ENCODE measurements around the gene CNTLN. TPM values are rescaled to one million over a fixed set of nuclear protein-coding genes. Genes with fewer than 3 reads are reported as not detected.

The CNTLN gene
- total RNA-seq, 1 donor from 2014 or later = 14.1 TPM

DNA sequence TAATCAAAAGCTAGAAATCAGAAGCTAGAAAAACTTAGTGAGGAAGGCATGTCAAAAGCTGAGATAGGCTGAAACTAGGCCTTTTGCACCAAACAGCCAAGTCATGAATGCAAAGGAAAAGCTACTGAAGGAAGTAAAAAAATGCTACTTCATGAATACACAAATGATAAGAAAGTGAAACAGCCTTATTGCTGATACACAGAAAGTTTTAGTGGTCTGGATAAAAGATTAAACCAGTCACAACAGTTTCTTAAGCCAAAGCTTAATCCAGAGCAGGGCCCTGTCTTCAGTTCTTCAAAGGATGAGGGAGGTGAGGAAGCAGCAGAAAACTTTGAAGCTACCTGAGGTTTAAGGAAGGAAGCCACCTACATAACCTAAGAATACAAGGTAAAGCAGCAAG, 341.6 kb downstream of the CNTLN start:
- TF ChIP-seq, protein P1, sequence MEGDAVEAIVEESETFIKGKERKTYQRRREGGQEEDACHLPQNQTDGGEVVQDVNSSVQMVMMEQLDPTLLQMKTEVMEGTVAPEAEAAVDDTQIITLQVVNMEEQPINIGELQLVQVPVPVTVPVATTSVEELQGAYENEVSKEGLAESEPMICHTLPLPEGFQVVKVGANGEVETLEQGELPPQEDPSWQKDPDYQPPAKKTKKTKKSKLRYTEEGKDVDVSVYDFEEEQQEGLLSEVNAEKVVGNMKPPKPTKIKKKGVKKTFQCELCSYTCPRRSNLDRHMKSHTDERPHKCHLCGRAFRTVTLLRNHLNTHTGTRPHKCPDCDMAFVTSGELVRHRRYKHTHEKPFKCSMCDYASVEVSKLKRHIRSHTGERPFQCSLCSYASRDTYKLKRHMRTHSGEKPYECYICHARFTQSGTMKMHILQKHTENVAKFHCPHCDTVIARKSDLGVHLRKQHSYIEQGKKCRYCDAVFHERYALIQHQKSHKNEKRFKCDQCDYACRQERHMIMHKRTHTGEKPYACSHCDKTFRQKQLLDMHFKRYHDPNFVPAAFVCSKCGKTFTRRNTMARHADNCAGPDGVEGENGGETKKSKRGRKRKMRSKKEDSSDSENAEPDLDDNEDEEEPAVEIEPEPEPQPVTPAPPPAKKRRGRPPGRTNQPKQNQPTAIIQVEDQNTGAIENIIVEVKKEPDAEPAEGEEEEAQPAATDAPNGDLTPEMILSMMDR (conservative IDR thresholded peaks at IDR 0.05) = no peak
- no peak overlapping the region for H3K4me3 Mint-ChIP-seq
- no peak overlapping the region for H3K27ac Mint-ChIP-seq
- no peaks in the 10 kb centered on the region for H3K36me3 Mint-ChIP-seq
- no peaks in the 10 kb centered on the region for H3K27me3 Mint-ChIP-seq
- DNase-seq (ENCODE audit: extremely low spot score, unreplicated experiment) = no peak
- no peaks in the 10 kb centered on the region for H3K9me3 Mint-ChIP-seq
- H3K4me1 Mint-ChIP-seq (ENCODE audit: unreplicated experiment) = no peaks in the 10 kb centered on the region

DNA sequence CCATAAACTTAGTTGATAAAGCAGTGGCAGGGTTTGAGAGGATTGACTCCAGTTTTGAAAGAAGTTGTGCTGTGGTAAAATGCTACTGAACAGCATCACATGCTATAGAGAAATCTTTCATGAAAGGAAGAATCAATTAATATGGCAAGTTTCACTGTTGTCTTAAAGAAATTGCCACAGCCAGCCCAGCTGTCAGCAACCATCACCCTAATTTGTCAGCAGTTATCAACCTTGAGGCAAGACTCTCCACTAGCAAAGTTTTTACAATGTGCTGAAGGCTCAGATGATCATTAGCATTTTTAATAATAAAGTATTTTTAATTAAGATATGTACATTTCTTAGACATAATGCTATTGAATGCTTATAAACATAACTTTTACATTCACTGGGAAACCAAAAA, 343.0 kb downstream of the CNTLN start:
- TF ChIP-seq, protein P1 (conservative IDR thresholded peaks at IDR 0.05) = no peak
- Mint-ChIP-seq H3K27ac (no peak overlapping the region), H3K36me3 (no peaks in the 10 kb centered on the region), H3K4me3 (no peak overlapping the region), H3K4me1 (ENCODE audit: unreplicated experiment) (no peaks in the 10 kb centered on the region), H3K27me3 (no peaks in the 10 kb centered on the region), H3K9me3 (no peaks in the 10 kb centered on the region)
- DNase-seq (ENCODE audit: extremely low spot score, unreplicated experiment) = no peak

DNA sequence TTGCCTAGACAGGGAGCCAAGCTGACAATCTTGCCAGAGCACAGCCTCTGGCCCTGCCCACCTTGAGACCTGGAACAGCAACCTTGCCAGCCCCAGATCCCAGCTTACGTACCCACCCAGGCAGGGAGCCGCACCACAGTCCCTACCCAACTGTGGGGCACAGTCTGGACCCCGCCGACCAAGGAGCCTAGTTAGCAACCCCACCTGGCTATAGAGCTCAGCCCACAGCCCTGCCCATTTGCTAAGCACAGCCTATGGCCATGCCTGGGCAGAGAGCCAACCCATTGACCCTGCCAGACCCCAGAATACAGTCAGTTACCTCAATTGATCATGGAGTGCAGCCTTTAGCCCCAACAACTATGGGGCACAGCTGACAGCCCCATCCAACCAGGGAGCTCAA, 346.1 kb downstream of the CNTLN start:
- TF ChIP-seq, protein P1 (conservative IDR thresholded peaks at IDR 0.05) = no peak
- Mint-ChIP-seq H3K4me1 (ENCODE audit: unreplicated experiment) (no peaks in the 10 kb centered on the region), H3K36me3 (peaks cover 3% of the 10 kb centered on the region), H3K4me3 (no peak overlapping the region), H3K9me3 (no peaks in the 10 kb centered on the region), H3K27me3 (no peaks in the 10 kb centered on the region), H3K27ac (no peak overlapping the region)
- DNase-seq (ENCODE audit: extremely low spot score, unreplicated experiment) = no peak

DNA sequence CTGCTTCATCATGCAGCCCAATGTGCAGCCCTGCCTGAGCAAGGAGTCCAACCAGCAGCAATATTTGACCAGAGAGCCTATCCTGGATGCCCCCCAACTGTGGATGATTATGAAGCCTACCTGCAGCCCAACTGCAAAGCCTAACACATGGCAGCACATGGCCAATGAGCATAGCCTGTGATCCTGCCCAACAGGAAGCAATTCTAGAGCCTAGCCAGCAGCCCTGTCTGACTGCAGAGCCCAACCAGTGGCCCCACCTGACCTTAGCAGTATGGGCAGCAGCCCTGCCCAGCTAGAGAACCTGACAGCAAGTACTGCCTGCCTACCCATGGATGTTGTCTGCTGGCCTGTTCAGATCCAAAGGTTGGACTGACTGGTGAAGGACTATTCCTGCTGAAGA, 346.7 kb downstream of the CNTLN start:
- H3K4me1 Mint-ChIP-seq (ENCODE audit: unreplicated experiment) = no peaks in the 10 kb centered on the region
- no peak overlapping the region for H3K27ac Mint-ChIP-seq
- no peak overlapping the region for H3K4me3 Mint-ChIP-seq
- TF ChIP-seq, protein P1 (conservative IDR thresholded peaks at IDR 0.05) = no peak
- H3K9me3 Mint-ChIP-seq = no peaks in the 10 kb centered on the region
- H3K27me3 Mint-ChIP-seq = no peaks in the 10 kb centered on the region
- DNase-seq (ENCODE audit: extremely low spot score, unreplicated experiment) = peak; percentile 51
- peaks cover 3% of the 10 kb centered on the region for H3K36me3 Mint-ChIP-seq

DNA sequence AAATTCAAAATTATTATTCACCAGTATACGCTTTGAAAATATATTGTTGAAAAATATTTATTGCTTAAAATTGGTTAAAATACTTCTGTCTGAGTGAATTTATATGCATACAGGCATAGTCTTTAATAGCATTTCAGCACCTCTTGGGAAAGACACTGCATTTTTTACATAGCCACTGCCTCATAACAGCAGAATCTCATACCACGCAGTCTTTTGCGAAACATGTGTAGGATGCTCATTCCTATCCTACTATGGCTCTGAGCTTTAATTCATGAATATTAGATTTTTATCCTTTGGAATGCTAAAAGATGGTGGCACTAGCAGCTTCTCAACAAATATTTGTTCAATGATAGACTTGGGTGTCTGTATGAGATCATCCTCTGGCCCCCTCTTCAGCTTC, 350.1 kb downstream of the CNTLN start:
- H3K9me3 Mint-ChIP-seq = no peaks in the 10 kb centered on the region
- H3K27me3 Mint-ChIP-seq = no peaks in the 10 kb centered on the region
- H3K4me3 Mint-ChIP-seq = no peak overlapping the region
- peaks cover 3% of the 10 kb centered on the region for H3K4me1 Mint-ChIP-seq (ENCODE audit: unreplicated experiment)
- TF ChIP-seq, protein P1 (conservative IDR thresholded peaks at IDR 0.05) = no peak
- peaks cover 3% of the 10 kb centered on the region for H3K36me3 Mint-ChIP-seq
- no peak for DNase-seq (ENCODE audit: extremely low spot score, unreplicated experiment)
- H3K27ac Mint-ChIP-seq = no peak overlapping the region

DNA sequence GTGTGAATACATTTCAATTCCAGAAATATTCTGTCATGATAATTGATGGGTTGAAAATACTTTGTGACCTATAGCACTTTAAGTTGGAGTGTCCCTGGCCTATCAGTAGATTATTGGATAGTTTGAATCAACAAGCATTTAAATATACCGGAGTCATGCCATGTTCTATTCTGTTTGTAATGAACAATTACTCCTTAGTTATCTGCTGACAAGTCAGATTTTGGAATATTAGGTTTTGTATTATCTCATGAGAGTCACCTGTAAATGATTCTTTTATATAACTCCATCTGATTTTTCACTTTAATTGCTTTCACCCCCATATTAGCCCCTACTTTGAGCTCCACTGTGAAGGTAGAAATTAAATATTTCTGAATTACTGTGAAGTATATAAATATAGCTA, 351.6 kb downstream of the CNTLN start:
- peaks cover 8% of the 10 kb centered on the region for H3K4me1 Mint-ChIP-seq (ENCODE audit: unreplicated experiment)
- H3K9me3 Mint-ChIP-seq = no peaks in the 10 kb centered on the region
- no peaks in the 10 kb centered on the region for H3K27me3 Mint-ChIP-seq
- H3K4me3 Mint-ChIP-seq = no peak overlapping the region
- TF ChIP-seq, protein P1 (conservative IDR thresholded peaks at IDR 0.05) = no peak
- peaks cover 3% of the 10 kb centered on the region for H3K36me3 Mint-ChIP-seq
- no peak for DNase-seq (ENCODE audit: extremely low spot score, unreplicated experiment)
- H3K27ac Mint-ChIP-seq = no peak overlapping the region
